ENCODE data around the gene LHFPL3.

Gene LHFPL3

DNA sequence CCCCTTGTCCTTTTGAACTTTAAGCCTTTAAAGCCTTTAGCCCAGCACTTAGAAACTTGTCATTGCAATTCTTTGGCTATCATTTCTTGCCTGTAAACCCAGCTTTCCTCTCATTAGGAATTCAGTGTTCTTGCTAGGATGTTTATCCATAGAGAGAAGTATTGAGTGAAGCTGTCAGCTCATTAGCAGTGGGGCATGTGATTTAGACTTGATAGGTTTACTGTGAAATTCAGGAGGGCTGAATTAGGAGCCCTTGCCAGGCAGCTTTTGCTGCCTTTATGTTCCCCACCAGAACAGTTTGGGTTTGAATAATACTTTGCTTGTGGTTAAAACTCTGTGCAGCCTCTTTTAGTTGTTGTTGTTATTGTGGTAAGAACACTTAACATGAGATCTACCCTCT, 39.5 kb downstream of the LHFPL3 start:
- in situ Hi-C loops (cut with MboI; ENCODE audit: low sequenced_read_pairs) = no loop called here

- in situ Hi-C loops (cut with MboI; ENCODE audit: low sequenced_read_pairs) = no loop called here
Measured at GRCh38 chr7:104371216-104371979, 43.0 kb downstream of the LHFPL3 start.

DNA sequence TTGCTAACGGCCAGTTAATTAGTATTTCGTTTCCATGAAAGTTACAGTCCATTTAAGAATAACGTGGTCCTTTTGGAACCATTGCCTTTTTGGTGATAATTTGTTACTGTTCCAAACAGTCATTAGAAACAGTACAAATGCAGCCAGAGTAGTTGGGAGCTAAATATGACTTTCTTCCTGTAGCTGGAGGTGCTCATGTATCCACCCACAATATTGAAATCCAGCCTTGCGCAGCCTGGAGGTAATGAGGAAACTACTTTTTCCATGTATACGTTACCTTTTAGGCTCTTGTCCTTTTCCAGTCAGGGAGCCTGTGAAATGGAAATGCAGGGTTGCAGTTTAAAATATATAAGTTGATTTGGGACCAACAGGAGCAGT, 43.6 kb downstream of the LHFPL3 start:
- in situ Hi-C loops (cut with MboI; ENCODE audit: low sequenced_read_pairs) = no loop called here

- in situ Hi-C loops (cut with MboI; ENCODE audit: low sequenced_read_pairs) = no loop called here
Measured at GRCh38 chr7:104382616-104383015, 54.2 kb downstream of the LHFPL3 start.

GRCh38 chr7:104386943-104387342, 58.5 kb downstream of the LHFPL3 start:
- in situ Hi-C loops (cut with MboI; ENCODE audit: low sequenced_read_pairs) = no loop called here

- in situ Hi-C loops (cut with MboI; ENCODE audit: low sequenced_read_pairs) = no loop called here
Measured at GRCh38 chr7:104388222-104388621, 59.8 kb downstream of the LHFPL3 start.

- in situ Hi-C loops (cut with MboI; ENCODE audit: low sequenced_read_pairs) = no loop called here
Measured at GRCh38 chr7:104395162-104395561, 66.8 kb downstream of the LHFPL3 start.

DNA sequence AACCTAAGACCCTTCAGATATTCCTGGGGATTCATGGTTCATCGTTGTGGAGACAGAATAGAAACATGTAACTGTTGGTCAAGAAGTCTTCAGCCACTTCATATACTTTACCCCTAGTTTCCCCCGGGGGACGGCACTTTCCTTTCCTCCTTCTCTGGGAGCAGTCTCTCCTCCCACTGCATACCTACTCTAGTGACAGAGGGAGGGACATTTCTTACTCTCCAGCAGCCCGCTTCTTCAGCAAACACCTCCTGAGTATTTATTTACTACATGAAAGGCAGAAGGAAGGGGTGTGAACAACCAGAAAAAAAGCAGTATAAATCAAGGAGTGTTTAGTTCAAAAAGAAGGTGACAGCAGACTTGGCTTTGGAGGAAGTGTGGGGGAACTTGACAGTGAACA, 69.0 kb downstream of the LHFPL3 start:
- in situ Hi-C loops (cut with MboI; ENCODE audit: low sequenced_read_pairs) = no loop called here

GRCh38 chr7:104408371-104408770, 80.0 kb downstream of the LHFPL3 start:
- in situ Hi-C loops (cut with MboI; ENCODE audit: low sequenced_read_pairs) = no loop called here

- in situ Hi-C loops (cut with MboI; ENCODE audit: low sequenced_read_pairs) = no loop called here
Measured at GRCh38 chr7:104410742-104411141, 82.3 kb downstream of the LHFPL3 start.

DNA sequence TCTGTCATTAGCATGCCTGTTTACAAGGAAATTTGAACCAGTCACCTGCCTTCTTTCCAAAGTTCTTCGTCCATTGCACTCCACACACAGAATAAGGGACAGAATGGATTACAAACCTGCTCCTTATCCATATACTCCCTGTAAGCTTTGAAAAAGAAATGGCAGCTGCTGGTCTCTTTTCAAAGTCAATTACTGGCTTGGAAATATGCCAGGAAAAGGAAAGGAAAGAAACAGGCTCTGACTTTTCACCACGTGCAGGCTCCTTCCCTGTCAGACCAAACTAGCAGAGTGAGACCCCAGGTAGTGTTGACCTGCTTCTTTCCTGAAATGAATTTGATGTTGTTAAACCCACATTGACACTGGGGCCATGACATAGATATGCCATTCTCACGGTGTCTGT, 84.5 kb downstream of the LHFPL3 start:
- in situ Hi-C loops (cut with MboI; ENCODE audit: low sequenced_read_pairs) = no loop called here

GRCh38 chr7:104414216-104414615, 85.8 kb downstream of the LHFPL3 start:
- in situ Hi-C loops (cut with MboI; ENCODE audit: low sequenced_read_pairs) = no loop called here

- in situ Hi-C loops (cut with MboI; ENCODE audit: low sequenced_read_pairs) = no loop called here
Measured at GRCh38 chr7:104415700-104416099, 87.3 kb downstream of the LHFPL3 start.

DNA sequence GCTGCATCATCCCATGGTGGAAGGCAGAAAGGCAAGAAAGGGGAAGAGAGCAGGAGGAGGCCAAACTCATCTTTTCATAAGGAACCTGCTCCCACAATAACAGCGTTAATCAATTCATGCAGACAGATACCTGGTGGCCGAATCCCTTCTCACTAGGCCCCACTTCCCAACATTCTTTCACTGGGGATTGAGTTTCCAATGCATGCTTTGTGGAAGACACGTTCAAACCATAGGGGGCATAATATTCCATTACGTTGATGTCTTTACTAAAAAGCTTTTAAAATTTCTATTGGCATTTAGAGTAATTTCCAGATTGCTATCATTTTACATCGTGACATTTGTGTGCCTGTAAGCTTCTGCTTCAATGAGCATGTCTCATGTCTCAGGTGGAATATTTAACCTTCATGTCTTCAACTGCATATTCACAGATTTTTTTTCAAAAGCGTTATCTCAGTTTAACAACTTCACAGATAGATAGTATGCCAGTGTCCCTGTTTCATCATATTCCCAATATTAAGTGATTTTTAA, 88.5 kb downstream of the LHFPL3 start:
- in situ Hi-C loops (cut with MboI; ENCODE audit: low sequenced_read_pairs) = no loop called here

- in situ Hi-C loops (cut with MboI; ENCODE audit: low sequenced_read_pairs) = no loop called here
Measured at GRCh38 chr7:104431930-104432329, 103.5 kb downstream of the LHFPL3 start.

GRCh38 chr7:104434129-104434528, 105.7 kb downstream of the LHFPL3 start:
- in situ Hi-C loops (cut with MboI; ENCODE audit: low sequenced_read_pairs) = no loop called here

- in situ Hi-C loops (cut with MboI; ENCODE audit: low sequenced_read_pairs) = no loop called here
Measured at GRCh38 chr7:104442481-104442880, 114.1 kb downstream of the LHFPL3 start.

GRCh38 chr7:104444017-104444416, 115.6 kb downstream of the LHFPL3 start:
- in situ Hi-C loops (cut with MboI; ENCODE audit: low sequenced_read_pairs) = no loop called here

- in situ Hi-C loops (cut with MboI; ENCODE audit: low sequenced_read_pairs) = no loop called here
Measured at GRCh38 chr7:104445393-104445792, 117.0 kb downstream of the LHFPL3 start.

DNA sequence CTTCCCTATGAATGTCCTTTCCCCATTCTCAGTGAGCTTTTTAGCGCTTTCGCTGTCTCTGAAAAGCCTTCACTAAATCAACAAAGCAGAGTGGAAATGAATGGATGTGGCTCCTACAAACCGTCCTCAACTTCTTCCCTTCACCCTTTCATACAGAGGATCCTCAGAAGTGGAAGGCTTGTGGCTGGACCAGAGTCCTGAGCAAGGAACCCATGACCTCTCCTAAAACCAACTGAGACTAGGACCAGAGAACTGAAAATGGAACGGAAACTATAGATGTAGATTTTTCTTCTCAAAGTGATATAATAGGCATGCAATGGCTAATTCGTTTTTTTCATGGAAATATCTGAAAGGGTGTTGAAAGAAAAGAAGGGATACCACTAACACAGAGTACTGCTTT, 122.5 kb downstream of the LHFPL3 start:
- in situ Hi-C loops (cut with MboI; ENCODE audit: low sequenced_read_pairs) = no loop called here

DNA sequence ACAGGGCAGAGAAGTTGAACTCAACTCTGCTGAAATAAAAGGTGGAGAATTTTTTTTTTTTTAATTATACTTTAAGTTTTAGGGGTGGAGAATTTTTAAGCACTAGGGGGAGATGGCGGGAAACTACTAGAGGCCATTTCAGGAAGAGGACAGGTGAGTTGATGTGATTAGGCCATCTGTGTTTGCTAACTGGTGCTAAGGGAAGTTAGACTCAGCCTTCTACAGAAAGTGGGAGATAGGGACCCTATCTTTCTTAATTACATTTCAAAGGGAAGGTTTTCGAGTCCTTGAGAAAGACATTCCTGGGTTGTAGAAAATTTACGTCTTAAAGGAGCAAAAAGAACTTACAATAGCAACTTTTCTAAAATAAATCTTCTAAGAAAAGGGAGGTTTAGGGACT, 124.8 kb downstream of the LHFPL3 start:
- in situ Hi-C loops (cut with MboI; ENCODE audit: low sequenced_read_pairs) = no loop called here

GRCh38 chr7:104458875-104459274, 130.5 kb downstream of the LHFPL3 start:
- in situ Hi-C loops (cut with MboI; ENCODE audit: low sequenced_read_pairs) = no loop called here
